K562 (cell line): ENCODE measurements around the gene SLC3A2. TPM values are rescaled to one million over a fixed set of nuclear protein-coding genes. Genes with fewer than 3 reads are reported as not detected.

Experiments
- ATF4 ChIP-seq: fragments of 450-650 bp; formaldehyde crosslinking; IDR thresholded peaks from 2 replicates; pipeline ENCODE4 v1.4.0; 2022; ENCODE audit warnings: mild to moderate bottlenecking, moderate library complexity
- BRF2 ChIP-seq: IDR thresholded peaks from 3 replicates; pipeline ENCODE4 v1.6.1; 2011; ENCODE audit warnings: borderline replicate concordance, mild to moderate bottlenecking; ENCODE audit not compliant: insufficient read length, insufficient read depth
- ETS1 ChIP-seq: conservative IDR thresholded peaks from 2 replicates; pipeline ENCODE4 v1.6.1; 2011; ENCODE audit warnings: low read depth, mild to moderate bottlenecking, low read length; ENCODE audit not compliant: control insufficient read depth
- HNRNPH1 ChIP-seq: fragments of 200-400 bp; formaldehyde crosslinking; optimal IDR thresholded peaks from 2 replicates; pipeline ENCODE3; 2017; ENCODE audit warnings: low read depth, mild to moderate bottlenecking, low read length, moderate library complexity
- LCOR ChIP-seq: sonication (generic); formaldehyde crosslinking; IDR thresholded peaks from 2 replicates; pipeline ENCODE4 v1.8.0; 2022; ENCODE audit warnings: mild to moderate bottlenecking, missing genetic modification reagents
- MLX ChIP-seq, 2 experiments: fragments of 450-650 bp in 1 of 2; sonication (generic) in 1 of 2; formaldehyde crosslinking; conservative IDR thresholded peaks; 2 replicates each; pipeline versions ENCODE4 v1.4.0 to v1.8.1; 2020 to 2022; ENCODE audit warnings: mild to moderate bottlenecking in 1 of 2, missing genetic modification reagents in 1 of 2
- NFIC ChIP-seq: fragments of 450-650 bp; IDR thresholded peaks from 2 replicates; pipeline ENCODE4 v1.6.1; 2017; ENCODE audit warnings: mild to moderate bottlenecking, inconsistent platforms
- REST ChIP-seq, 2 experiments: fragments of 450-650 bp; formaldehyde crosslinking in 1 of 2; IDR thresholded peaks; 2 replicates each; pipeline versions ENCODE4 v1.4.0 to v1.6.1; 2014 to 2020; ENCODE audit warnings: mild to moderate bottlenecking in 2 of 2, borderline replicate concordance in 1 of 2, low read depth in 1 of 2
- THAP7 ChIP-seq: fragments of 250-450 bp; sonication (Bioruptor Pico); IDR thresholded peaks from 2 replicates; pipeline ENCODE4 v1.5.0; 2021
- TRIM24 ChIP-seq, 2 experiments: fragments of 450-650 bp; IDR thresholded peaks; 2 replicates each; pipeline ENCODE4 v1.6.1; 2016
- TSC22D4 ChIP-seq: fragments of 450-650 bp; IDR thresholded peaks from 2 replicates; pipeline ENCODE4 v1.6.1; 2016; ENCODE audit warnings: missing genetic modification characterization, missing biosample characterization, control low read depth
- ZSCAN32 ChIP-seq: fragments of 450-650 bp; formaldehyde crosslinking; IDR thresholded peaks from 2 replicates; pipeline ENCODE4 v1.4.0; 2020; ENCODE audit warnings: mild to moderate bottlenecking, moderate library complexity
- polyA plus RNA-seq, 8 experiments: library from polyadenylated mRNA; depleted of rRNA in 4 of 8; stranded (reverse) in 5 of 8; unstranded in 3 of 8; fragments of >200 nt; fragmentation: Nextera tagmentation in 2 of 8; fragmentation: Illumina TruSeq in 1 of 8; extraction: Ambion mirVana in 2 of 8; extraction: Trizol in 1 of 8; gene quantifications; 2 replicates each; pipeline versions ENCODE4 v1.2.1 to v1.2.3, GENCODE V29; 2011 to 2014; ENCODE audit warnings: inconsistent platforms in 1 of 8, missing spikeins in 1 of 8
- total RNA-seq, 7 experiments: library from RNA; depleted of rRNA in 6 of 7; stranded (reverse); fragments of >200 nt in 6 of 7; fragmentation: Illumina TruSeq in 2 of 7; extraction: Trizol in 2 of 7; gene quantifications; 2 replicates each; pipeline versions ENCODE4 v1.2.1 to v1.2.3, GENCODE V29; 2011 to 2021; ENCODE audit warnings: low replicate concordance in 1 of 7

SLC3A2 gene
- total and polyA plus RNA-seq, 9 of the 15 experiments (the other 6 are each of a cell fraction or from before 2014, with no cell fraction given), result 20.0 to 296 (median 214) TPM

- TF ChIP-seq TSC22D4 (tag) (no peak), HNRNPH1 (no peak), TRIM24 (IDR thresholded peaks at IDR 0.05) (no peak), BRF2 (no peak), ZSCAN32 (CRISPR knock-in tag) (no peak), NFIC (no peak), LCOR (CRISPR knock-in tag) (peak; percentile 88; the same call in 1 of the 2 replicates), ETS1 (no peak), MLX (CRISPR knock-in tag; conservative IDR thresholded peaks at IDR 0.05) (no peak), THAP7 (CRISPR knock-in tag) (no peak), REST (IDR thresholded peaks at IDR 0.05; ENCODE audit: borderline replicate concordance) (no peak), REST (CRISPR knock-in tag; IDR thresholded peaks at IDR 0.05; ENCODE audit: low read depth) (no peak), ATF4 (no peak)
Measured at GRCh38 chr11:62831520-62832335, 49.0 kb upstream of the SLC3A2 start, which contains the start of gene STX5 (continued).
